GM12801 (cell line): ENCODE results near the gene HAGHL.

ENCODE experiments used
- CTCF ChIP-seq: IDR thresholded peaks from one replicate; pipeline ENCODE4 v1.5.1; 2011; ENCODE audit warnings: control low read depth; ENCODE audit not compliant: insufficient read length; ENCODE audit errors: extremely low read depth

HAGHL gene

GRCh38 chr16:703406-703805 lies 23.5 kb upstream of the HAGHL start:
- no peak for TF ChIP-seq CTCF

DNA sequence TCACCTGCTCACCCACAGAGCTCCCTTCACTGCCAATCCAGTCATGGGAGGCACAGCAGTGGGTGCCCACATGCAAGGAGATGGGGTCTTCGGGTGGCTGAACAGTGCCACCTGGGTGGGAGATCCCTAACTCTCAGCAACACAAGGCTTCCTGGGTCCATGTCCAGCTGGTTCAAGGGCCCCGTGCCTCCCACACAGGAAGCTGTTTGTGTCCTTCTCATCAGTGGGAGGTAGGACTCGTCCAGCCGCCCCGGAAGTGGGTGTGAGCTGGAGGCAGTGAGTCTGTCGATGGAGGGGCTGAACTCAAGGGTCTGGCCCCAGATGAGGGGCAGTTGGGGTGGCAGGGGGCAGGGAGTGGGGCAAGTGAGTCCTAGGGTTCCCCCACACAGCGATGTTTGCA lies 22.9 kb upstream of the HAGHL start:
- no peak for TF ChIP-seq CTCF

- no peak for TF ChIP-seq CTCF
Observed at GRCh38 chr16:704552-705380, 22.1 kb upstream of the HAGHL start.

- no peak for TF ChIP-seq CTCF
Observed at GRCh38 chr16:705431-706188, 21.3 kb upstream of the HAGHL start, which contains the start of gene FBXL16. TSS of gene FBXL16 (minus strand) at chr16:705801. CDS start at chr16:697405, 8,396 bp downstream.

DNA sequence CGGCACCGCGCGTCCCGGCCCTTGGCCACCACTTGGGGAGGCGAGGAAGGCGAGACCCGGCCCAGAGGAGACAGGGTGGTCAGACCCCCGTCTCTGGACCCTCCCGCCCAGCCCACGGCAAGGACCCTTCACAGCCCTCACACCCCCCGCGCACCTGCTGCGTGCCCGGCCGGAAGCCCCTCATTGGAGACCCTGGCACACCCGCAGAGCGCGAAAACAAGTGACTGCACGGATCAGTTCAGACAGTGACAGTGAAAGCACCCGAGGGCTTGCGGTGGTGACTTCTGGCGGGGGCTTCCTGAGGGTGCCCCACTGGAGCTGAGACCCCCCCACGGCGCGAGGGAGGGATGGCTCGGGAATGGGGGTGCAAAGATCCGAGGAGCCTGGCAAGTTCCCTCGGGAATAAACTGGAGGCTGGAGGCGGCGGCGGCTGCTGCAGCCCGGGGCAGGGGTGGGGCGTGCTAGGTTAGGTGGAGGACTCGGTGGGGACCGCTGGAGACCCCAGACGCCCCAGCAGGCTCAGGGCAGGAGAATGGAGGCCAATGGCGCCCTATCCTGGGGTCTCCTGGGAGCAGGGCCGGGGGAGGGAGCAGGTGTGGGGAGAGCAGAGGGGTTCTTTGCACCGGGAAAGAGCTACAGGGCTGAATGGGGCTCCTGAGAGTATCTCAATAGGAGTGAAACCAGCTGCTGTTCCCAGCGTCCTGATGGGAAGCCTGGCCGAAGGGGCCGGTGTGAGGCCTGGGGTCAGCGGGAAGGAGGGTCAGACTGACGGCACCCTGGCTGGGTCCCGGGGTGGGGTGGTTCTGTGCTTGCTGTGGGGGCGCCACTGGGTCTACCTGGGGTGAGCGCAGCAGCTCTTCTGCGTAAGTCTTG lies 20.5 kb upstream of the HAGHL start:
- no peak for TF ChIP-seq CTCF

- no peak for TF ChIP-seq CTCF
Observed at GRCh38 chr16:707062-707538, 19.8 kb upstream of the HAGHL start.

DNA sequence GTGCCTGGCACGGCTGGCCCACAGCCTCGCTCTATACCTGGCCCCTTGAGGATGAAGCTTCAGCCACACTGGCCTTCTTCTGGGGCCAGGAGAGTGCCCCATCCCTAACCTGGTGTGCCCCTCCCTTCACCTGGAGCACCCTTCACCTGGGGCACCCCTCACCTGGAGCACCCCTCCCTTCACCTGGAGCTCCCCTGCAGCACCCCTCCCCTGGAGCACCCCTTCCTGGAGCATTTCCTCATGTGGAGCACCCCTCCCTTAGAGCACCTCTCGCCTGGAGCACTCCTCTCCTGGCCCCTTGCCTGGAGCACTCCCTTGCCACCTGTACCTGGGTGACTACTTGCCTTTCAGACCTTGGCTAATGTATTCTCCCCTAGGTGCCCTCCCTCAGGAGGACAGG lies 18.9 kb upstream of the HAGHL start:
- no peak for TF ChIP-seq CTCF
